H9 (cell line): ENCODE results near the gene CCDC134. TPM values are rescaled to one million over a fixed set of nuclear protein-coding genes. Genes with fewer than 3 reads are reported as not detected.

Source experiments
- DNase-seq: peaks from one replicate; pipeline ENCODE4 v3.0.0-alpha.2; 2017
- H2AFZ ChIP-seq: one replicate; pipeline ENCODE4 v1.6.1; 2013; ENCODE audit warnings: mild to moderate bottlenecking, low read length, control low read depth, moderate library complexity
- H2AK5ac ChIP-seq: 2 replicates; pipeline ENCODE4 v1.6.1; 2013; ENCODE audit warnings: low read length, control low read depth, mixed read lengths; ENCODE audit not compliant: insufficient read length
- H2BK120ac ChIP-seq: one replicate; pipeline ENCODE4 v1.6.1; 2013; ENCODE audit warnings: low read depth, mild to moderate bottlenecking, low read length, control low read depth, inconsistent platforms; ENCODE audit not compliant: poor library complexity, severe bottlenecking
- H2BK12ac ChIP-seq: 2 replicates; pipeline ENCODE4 v1.6.1; 2013; ENCODE audit warnings: low read length, control low read depth, mixed read lengths, low read depth; ENCODE audit not compliant: insufficient read length
- H2BK15ac ChIP-seq: 2 replicates; pipeline ENCODE4 v1.6.1; 2013; ENCODE audit warnings: low read depth, low read length, control low read depth
- H2BK20ac ChIP-seq: one replicate; pipeline ENCODE4 v1.6.1; 2013; ENCODE audit warnings: low read depth, mild to moderate bottlenecking, low read length, control low read depth, inconsistent platforms; ENCODE audit not compliant: poor library complexity, severe bottlenecking
- H2BK5ac ChIP-seq: 2 replicates; pipeline ENCODE4 v1.6.1; 2013; ENCODE audit warnings: low read length, control low read depth, mixed read lengths; ENCODE audit not compliant: insufficient read length
- H3K14ac ChIP-seq: 2 replicates; pipeline ENCODE4 v1.6.1; 2013; ENCODE audit warnings: low read length, control low read depth; ENCODE audit not compliant: insufficient read depth
- H3K18ac ChIP-seq: 2 replicates; pipeline ENCODE4 v1.6.1; 2013; ENCODE audit warnings: low read depth, mild to moderate bottlenecking, mixed read lengths, low read length, control low read depth; ENCODE audit not compliant: insufficient read length
- H3K23ac ChIP-seq: 2 replicates; pipeline ENCODE4 v1.6.1; 2013; ENCODE audit warnings: low read length, control low read depth, mixed read lengths, low read depth; ENCODE audit not compliant: insufficient read length
- H3K23me2 ChIP-seq: 2 replicates; pipeline ENCODE4 v1.6.1; 2013; ENCODE audit warnings: low read depth, mild to moderate bottlenecking, mixed read lengths, low read length, control low read depth; ENCODE audit not compliant: insufficient read length, poor library complexity, severe bottlenecking
- H3K27ac ChIP-seq: 2 replicates; pipeline ENCODE4 v1.5.1; 2013; ENCODE audit warnings: low read length, control low read depth, mixed read lengths, low read depth; ENCODE audit not compliant: insufficient read length
- H3K27me3 ChIP-seq: 2 replicates; pipeline ENCODE4 v1.6.1; 2013; ENCODE audit warnings: low read length, control low read depth, inconsistent platforms; ENCODE audit not compliant: insufficient read depth
- H3K4ac ChIP-seq: 2 replicates; pipeline ENCODE4 v1.6.1; 2013; ENCODE audit warnings: low read depth, mild to moderate bottlenecking, control low read depth, inconsistent platforms, low read length, moderate library complexity
- H3K4me1 ChIP-seq: 2 replicates; pipeline ENCODE4 v1.6.1; 2013; ENCODE audit warnings: low read length, control low read depth, inconsistent platforms; ENCODE audit not compliant: insufficient read depth
- H3K4me2 ChIP-seq: 2 replicates; pipeline ENCODE4 v1.6.1; 2013; ENCODE audit warnings: low read length, control low read depth, mixed read lengths; ENCODE audit not compliant: insufficient read length, insufficient read depth
- H3K56ac ChIP-seq: 2 replicates; pipeline ENCODE4 v1.6.1; 2013; ENCODE audit warnings: low read depth, mild to moderate bottlenecking, mixed read lengths, low read length, control low read depth; ENCODE audit not compliant: insufficient read length
- H3K79me1 ChIP-seq: 2 replicates; pipeline ENCODE4 v1.6.1; 2013; ENCODE audit warnings: low read depth, mild to moderate bottlenecking, moderate library complexity, low read length, control low read depth, inconsistent platforms; ENCODE audit not compliant: insufficient read depth, poor library complexity, severe bottlenecking
- H3K79me2 ChIP-seq: 2 replicates; pipeline ENCODE4 v1.6.1; 2013; ENCODE audit warnings: low read length, control low read depth, inconsistent platforms; ENCODE audit not compliant: insufficient read depth
- H3K9ac ChIP-seq: 2 replicates; pipeline ENCODE4 v1.6.1; 2013; ENCODE audit warnings: low read length, control low read depth, mixed read lengths; ENCODE audit not compliant: insufficient read length; ENCODE audit errors: extremely low read depth
- H3K9me3 ChIP-seq: one replicate; pipeline ENCODE4 v1.6.1; 2013; ENCODE audit warnings: low read depth, low read length, inconsistent platforms; ENCODE audit not compliant: control insufficient read depth
- H3T11ph ChIP-seq: one replicate; pipeline ENCODE4 v1.6.1; 2013; ENCODE audit warnings: mild to moderate bottlenecking, low read length, control low read depth, inconsistent platforms
- H4K20me1 ChIP-seq: one replicate; pipeline ENCODE4 v1.6.1; 2013; ENCODE audit not compliant: control insufficient read depth, insufficient read length, insufficient read depth
- H4K5ac ChIP-seq: 2 replicates; pipeline ENCODE4 v1.6.1; 2013; ENCODE audit warnings: low read depth, mild to moderate bottlenecking, mixed read lengths, low read length, control low read depth; ENCODE audit not compliant: insufficient read length
- H4K8ac ChIP-seq: replicated peaks from 2 replicates; pipeline ENCODE4 v1.6.1; 2013; ENCODE audit warnings: low read length, control low read depth, mixed read lengths, low read depth; ENCODE audit not compliant: insufficient read length
- H4K91ac ChIP-seq: 2 replicates; pipeline ENCODE4 v1.6.1; 2013; ENCODE audit warnings: low read depth, mild to moderate bottlenecking, moderate library complexity, mixed read lengths, low read length, control low read depth; ENCODE audit not compliant: insufficient read length
- H3K27ac Mint-ChIP-seq, 3 experiments: 2 replicates in 2 of 3; 3 replicates in 1 of 3; pipeline ENCODE4 v1.8.0; 2020 to 2021; ENCODE audit warnings: mixed read lengths in 3 of 3, mild to moderate bottlenecking in 1 of 3, moderate library complexity in 1 of 3
- H3K27me3 Mint-ChIP-seq: 2 replicates; pipeline ENCODE4 v1.8.0; 2021; ENCODE audit warnings: low read depth, mild to moderate bottlenecking, moderate library complexity, mixed read lengths
- H3K36me3 Mint-ChIP-seq, 3 experiments: 2 replicates in 2 of 3; 3 replicates in 1 of 3; pipeline ENCODE4 v1.8.0; 2020 to 2021; ENCODE audit warnings: low read depth in 3 of 3, mixed read lengths in 3 of 3; ENCODE audit not compliant: insufficient read depth in 1 of 3
- H3K4me1 Mint-ChIP-seq, 2 experiments: 2 replicates each; pipeline ENCODE4 v1.8.0; 2020; ENCODE audit warnings: mixed read lengths in 2 of 2
- H3K4me3 Mint-ChIP-seq, 2 experiments: 2 replicates in 1 of 2; 3 replicates in 1 of 2; pipeline ENCODE4 v1.8.0; 2020 to 2021; ENCODE audit warnings: mild to moderate bottlenecking in 2 of 2, mixed read lengths in 2 of 2, moderate library complexity in 1 of 2
- H3K9me3 Mint-ChIP-seq, 2 experiments: 2 replicates in 1 of 2; 3 replicates in 1 of 2; pipeline ENCODE4 v1.8.0; 2020; ENCODE audit warnings: mild to moderate bottlenecking in 2 of 2, mixed read lengths in 2 of 2, moderate library complexity in 1 of 2
- WGBS: extraction: QIAGEN DNeasy Blood & Tissue Kit; methylation state at CpG from one replicate; pipeline ENCODE4 v1.1.7; 2013; ENCODE audit warnings: missing lambda C conversion rate, low lambda C conversion rate, mixed read lengths; ENCODE audit not compliant: insufficient read length; ENCODE audit errors: extremely low coverage; 5-methylcytosine and 5-hydroxymethylcytosine counted together
- total RNA-seq: library from RNA; stranded (reverse); gene quantifications from 2 replicates; pipeline ENCODE4 v1.2.1, GENCODE V29; 2021
- TF ChIP-seq, protein P1 (sequence below): fragments of 200-600 bp; sonication (generic); conservative IDR thresholded peaks from 3 replicates; pipeline ENCODE4 v1.8.0; 2021; ENCODE audit warnings: antibody characterized with exemption, mild to moderate bottlenecking

CCDC134 gene
- total RNA-seq, 1 experiment from 2014 or later: 20.7 TPM

DNA sequence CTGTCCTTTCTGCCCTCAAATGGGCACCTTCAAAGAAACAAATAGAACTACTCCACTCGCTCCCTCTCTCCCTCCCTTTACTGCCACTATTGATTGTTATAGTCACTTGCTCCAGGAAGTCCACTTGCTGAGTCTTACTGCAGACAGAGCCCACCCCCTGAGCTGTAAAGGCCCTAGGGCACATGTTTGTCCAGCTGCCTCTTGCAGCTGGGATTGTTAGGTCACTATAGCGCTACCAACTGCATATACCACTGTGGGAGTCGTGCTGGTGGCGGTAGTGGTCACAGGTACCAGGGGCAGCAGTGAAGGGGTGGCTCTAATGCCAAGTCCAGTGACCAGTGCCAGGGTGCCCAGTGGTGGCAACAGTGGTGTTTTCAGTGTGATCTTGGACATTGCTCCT lies 28.0 kb downstream of the CCDC134 start:
- Histone ChIP-seq H3K4ac (no peak overlapping the region), H3T11ph (no peak overlapping the region), H3K4me1 (peaks cover 4% of the 10 kb centered on the region; the same call in 1 of the 2 replicates), H3K23me2 (no peaks in the 10 kb centered on the region), H3K79me2 (no peaks in the 10 kb centered on the region), H2BK12ac (no peak overlapping the region), H4K20me1 (no peaks in the 10 kb centered on the region), H3K27me3 (no peaks in the 10 kb centered on the region), H4K91ac (no peak overlapping the region), H2BK120ac (no peak overlapping the region), H4K8ac (no peak overlapping the region), H3K9ac (no peak overlapping the region), H3K79me1 (no peaks in the 10 kb centered on the region), H2BK5ac (no peak overlapping the region), H2AFZ (no peak overlapping the region), H4K5ac (no peak overlapping the region), H3K9me3 (no peaks in the 10 kb centered on the region), H2BK20ac (no peak overlapping the region), H3K4me2 (no peak overlapping the region), H2AK5ac (no peak overlapping the region), H3K23ac (no peak overlapping the region), H3K18ac (no peak overlapping the region), H2BK15ac (no peak overlapping the region), H3K27ac (no peak overlapping the region), H3K56ac (no peak overlapping the region), H3K14ac (no peak overlapping the region)
- Mint-ChIP-seq H3K27me3 (no peaks in the 10 kb centered on the region), H3K36me3 (peaks cover 8 to 18% (median 12%) of the 10 kb centered on the region in 3 experiments; a peak in 6 of 7 replicates), H3K27ac (peak overlapping the region in 2 of 3 experiments; percentile 8 to 10; a peak in 2 of 7 replicates), H3K4me1 (peaks cover 36 to 42% of the 10 kb centered on the region in 2 experiments), H3K9me3 (no peaks in the 10 kb centered on the region), H3K4me3 (no peak overlapping the region)
- WGBS: no CpG with 5 or more reads among the region's 4 CpGs
- DNase-seq: no peak
- TF ChIP-seq, protein P1, sequence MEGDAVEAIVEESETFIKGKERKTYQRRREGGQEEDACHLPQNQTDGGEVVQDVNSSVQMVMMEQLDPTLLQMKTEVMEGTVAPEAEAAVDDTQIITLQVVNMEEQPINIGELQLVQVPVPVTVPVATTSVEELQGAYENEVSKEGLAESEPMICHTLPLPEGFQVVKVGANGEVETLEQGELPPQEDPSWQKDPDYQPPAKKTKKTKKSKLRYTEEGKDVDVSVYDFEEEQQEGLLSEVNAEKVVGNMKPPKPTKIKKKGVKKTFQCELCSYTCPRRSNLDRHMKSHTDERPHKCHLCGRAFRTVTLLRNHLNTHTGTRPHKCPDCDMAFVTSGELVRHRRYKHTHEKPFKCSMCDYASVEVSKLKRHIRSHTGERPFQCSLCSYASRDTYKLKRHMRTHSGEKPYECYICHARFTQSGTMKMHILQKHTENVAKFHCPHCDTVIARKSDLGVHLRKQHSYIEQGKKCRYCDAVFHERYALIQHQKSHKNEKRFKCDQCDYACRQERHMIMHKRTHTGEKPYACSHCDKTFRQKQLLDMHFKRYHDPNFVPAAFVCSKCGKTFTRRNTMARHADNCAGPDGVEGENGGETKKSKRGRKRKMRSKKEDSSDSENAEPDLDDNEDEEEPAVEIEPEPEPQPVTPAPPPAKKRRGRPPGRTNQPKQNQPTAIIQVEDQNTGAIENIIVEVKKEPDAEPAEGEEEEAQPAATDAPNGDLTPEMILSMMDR: no peak
